Cardiac fibroblast (primary cell): ENCODE data around the gene CSNK1D.
"Not testable (repeated sequence)": the region's sequence is repeated elsewhere in the genome, so short reads cannot be mapped to it uniquely, and the experiment has no call there.

ENCODE experiments used
- DNase-seq, 2 donors: peaks; one replicate each; pipeline versions ENCODE4 v3.0.0 to v3.0.0-alpha.2; 2010; ENCODE audit warnings: low read depth in 2 of 2
- H3K4me3 ChIP-seq, 2 donors: replicated peaks in 1 of 2; 1 replicate in 1 of 2; 2 replicates in 1 of 2; pipeline ENCODE4 v1.5.1; 2011; ENCODE audit warnings: low read depth in 2 of 2, low read length in 2 of 2, mild to moderate bottlenecking in 2 of 2, moderate library complexity in 1 of 2
- TF ChIP-seq, protein P1 (sequence below): IDR thresholded peaks from one replicate; pipeline ENCODE4 v1.5.1; 2011; ENCODE audit warnings: low read depth, mild to moderate bottlenecking, low read length, inconsistent platforms

CSNK1D gene

DNA sequence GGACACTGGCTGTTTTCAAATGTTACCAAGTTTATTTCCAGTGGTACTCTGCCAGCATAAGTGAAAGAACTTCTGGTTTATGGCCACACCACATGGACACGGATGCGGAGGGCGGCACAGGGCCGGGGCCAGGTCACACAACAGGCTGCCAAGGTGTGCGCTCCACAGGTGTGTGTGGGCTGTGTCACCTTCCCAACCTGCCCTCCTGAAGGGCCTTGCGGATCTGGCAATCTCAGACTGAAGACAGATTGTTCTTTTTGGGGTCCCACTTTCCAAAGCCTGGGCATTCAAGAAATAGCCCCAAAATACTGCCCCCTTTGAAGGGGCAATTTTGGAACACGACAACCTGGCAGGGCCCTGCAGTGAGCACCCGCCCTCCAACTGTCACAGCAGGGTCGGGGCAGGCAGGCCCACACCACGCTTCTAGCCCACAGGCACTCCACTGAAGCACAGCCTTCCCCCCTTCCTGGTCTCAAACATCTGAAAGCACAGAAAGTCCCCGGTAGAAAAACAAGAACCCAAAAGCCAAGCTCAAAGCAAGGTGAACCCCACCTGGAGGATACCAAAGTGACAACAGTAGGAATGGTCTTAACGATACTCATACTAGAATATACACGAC is 3.5 kb downstream of the CSNK1D start:
- TF ChIP-seq, protein P1, sequence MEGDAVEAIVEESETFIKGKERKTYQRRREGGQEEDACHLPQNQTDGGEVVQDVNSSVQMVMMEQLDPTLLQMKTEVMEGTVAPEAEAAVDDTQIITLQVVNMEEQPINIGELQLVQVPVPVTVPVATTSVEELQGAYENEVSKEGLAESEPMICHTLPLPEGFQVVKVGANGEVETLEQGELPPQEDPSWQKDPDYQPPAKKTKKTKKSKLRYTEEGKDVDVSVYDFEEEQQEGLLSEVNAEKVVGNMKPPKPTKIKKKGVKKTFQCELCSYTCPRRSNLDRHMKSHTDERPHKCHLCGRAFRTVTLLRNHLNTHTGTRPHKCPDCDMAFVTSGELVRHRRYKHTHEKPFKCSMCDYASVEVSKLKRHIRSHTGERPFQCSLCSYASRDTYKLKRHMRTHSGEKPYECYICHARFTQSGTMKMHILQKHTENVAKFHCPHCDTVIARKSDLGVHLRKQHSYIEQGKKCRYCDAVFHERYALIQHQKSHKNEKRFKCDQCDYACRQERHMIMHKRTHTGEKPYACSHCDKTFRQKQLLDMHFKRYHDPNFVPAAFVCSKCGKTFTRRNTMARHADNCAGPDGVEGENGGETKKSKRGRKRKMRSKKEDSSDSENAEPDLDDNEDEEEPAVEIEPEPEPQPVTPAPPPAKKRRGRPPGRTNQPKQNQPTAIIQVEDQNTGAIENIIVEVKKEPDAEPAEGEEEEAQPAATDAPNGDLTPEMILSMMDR: no peak
- H3K4me3 ChIP-seq: no peak overlapping the region
- no peak for DNase-seq

DNA sequence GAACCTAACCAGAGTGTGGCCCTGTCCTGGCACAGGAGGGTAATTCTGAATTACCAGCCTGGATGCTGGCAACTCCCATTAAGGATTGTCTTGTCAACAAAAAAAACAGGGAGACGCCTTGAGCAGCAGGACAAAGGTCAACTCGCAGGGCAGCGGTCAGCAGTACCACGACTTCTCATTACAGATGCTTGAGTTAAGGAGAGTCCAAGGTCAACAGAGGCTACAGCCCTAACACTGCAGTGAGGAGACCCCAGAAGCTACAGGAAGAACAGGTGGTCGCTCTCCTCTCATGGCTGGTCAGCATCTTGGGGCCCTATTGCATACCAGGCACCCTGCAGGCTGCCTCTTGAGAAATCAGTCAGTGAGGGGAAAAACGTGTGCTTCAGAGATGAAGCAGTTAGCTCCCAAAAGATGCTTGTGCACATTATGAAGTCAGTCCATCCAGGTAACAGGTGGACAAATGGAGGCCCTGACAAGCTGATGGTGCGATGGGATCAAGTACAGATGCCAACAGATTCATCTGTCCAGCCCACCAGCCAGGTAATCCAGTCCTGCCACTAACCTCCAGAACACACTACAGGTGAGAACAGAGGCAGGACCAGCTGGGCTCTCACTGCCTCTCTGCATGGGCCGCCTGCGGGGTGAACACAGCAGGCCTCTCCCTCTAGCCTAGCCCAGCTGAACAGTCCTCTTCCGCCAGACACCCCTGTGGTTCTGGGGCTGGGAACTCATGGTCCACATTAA is 4.2 kb downstream of the CSNK1D start:
- DNase-seq: no peak
- TF ChIP-seq, protein P1: no peak
- H3K4me3 ChIP-seq: no peak overlapping the region

DNA sequence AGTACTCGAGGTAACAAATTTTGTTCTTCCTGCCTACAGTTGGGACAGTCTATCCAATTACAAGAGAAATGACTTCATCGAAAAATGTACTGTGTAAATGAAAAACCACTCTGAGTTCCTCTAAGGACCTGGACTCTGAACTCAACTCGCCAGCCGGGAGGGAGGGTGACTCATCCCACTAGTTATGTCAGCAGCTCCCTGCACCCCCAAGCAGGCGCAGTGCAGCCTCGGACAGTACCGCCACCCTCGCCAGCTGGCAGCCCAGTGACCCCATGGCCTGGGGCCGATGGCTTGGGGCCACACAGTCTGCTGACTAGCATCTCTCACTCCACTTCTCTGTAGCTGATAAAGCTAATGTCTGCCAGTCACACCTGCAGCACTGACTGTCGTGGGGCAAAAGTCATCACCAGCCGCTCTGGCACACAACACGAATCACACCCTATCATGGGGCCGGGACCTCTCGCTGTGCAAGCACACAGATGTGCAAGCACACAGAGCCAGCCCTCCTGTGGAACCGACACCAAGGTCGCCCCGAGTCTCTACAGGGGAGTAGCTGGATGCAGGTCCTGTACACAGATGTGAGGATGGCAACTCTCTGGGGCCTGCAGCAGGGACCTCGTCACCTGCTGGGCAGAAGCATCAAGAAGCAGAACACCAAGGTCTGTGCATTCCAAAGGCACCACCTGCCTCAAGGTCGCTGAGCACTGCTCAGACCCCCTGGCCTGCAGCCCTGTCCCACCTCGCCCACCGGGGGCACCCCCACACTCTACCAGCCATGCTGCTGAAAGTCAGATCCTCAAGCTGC is 5.7 kb downstream of the CSNK1D start:
- peak; percentile 94 to 98 for DNase-seq
- H3K4me3 ChIP-seq: peak overlapping the region; percentile 17 to 40
- TF ChIP-seq, protein P1: peak; percentile 1

DNA sequence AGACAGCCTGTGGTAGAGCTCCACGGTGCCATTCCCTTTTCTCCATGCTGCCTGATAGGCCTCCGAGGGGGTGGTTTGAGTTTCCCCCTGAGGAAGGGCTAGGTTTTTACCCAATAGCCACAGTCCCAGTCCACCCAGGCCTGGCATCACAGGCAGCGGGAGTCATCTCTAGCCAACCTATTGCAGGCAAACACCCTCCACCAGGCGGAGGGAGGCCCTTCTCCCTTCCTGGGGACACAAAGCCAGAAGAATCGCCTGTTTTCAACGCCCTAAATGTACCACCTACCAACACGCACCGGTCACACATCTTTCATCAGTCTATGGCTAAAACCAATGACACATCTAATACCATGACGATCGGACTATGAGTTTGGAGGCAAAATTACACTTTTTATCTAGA is 7.4 kb downstream of the CSNK1D start:
- TF ChIP-seq, protein P1: no peak
- DNase-seq: no peak

DNA sequence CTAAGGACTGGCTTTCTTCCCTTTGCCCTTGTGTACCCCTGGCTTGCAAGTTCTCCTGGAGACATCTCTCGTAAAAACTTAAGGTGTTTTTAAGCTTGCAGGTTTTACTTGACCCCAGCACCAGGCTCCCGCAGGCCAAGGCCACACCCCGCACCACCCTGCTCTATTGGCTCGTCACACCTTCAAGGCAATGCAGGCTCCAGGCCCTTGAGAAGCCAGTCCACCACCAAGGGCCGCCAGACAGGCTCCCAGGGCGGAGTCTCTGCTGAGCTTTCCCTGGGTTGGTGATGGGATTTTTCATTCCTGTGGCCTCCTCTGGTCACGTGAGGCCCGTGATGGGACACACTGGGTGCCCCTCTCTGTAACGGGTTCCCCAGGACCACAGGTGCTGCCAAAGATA is 9.9 kb downstream of the CSNK1D start:
- no peak for DNase-seq
- TF ChIP-seq, protein P1: no peak
- no peak overlapping the region for H3K4me3 ChIP-seq

More for the DNA sequence above, 7.4 kb downstream of the CSNK1D start:
- no peak overlapping the region for H3K4me3 ChIP-seq

DNA sequence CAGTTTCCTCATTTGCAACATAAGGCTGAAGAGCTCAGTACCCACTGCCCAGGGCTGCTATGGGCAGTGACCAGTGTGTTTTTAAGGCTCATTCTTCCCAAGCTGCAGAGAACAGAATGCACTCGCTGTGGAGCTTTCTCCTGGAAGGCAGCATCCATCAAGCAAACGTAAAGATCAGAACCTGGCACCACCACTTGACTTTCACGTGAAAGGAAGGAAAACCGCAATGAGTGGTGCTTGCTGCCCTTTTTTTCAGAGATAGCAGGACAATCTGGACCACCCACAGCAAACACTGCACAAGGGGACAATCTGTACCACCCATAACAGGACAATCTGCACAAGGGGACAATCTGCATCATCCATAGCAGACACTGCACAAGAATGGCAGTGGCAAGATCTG is 11.2 kb downstream of the CSNK1D start:
- DNase-seq: no peak

DNA sequence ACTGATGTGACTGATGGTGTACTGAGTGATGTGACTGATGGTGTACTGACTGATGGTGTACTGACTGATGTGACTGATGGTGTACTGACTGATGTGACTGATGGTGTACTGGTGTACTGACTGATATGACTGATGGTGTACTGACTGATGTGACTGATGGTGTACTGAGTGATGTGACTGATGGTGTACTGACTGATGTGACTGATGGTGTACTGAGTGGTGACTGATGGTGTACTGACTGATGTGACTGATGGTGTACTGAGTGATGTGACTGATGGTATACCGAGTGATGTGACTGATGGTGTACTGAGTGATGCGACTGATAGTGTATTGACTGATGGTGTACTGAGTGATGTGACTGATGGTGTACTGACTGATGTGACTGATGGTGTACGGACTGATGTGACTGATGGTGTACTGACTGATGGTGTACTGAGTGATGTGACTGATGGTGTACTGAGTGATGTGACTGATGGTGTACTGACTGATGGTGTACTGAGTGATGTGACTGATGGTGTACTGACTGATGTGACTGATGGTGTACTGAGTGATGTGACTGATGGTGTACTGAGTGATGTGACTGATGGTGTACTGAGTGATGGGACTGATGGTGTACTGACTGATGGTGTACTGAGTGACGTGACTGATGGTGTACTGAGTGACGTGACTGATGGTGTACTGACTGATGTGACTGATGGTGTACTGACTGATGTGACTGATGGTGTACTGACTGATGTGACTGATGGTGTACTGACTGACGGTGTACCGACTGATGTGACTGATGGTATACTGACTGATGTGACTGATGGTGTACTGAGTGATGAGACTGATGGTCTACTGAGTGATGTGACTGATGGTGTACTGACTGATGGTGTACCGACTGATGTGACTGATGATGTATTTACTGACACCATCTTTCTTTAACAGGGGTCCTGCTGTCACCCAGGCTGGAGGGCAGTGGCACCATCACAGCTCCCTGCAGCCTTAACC is 13.2 kb downstream of the CSNK1D start:
- not testable (repeated sequence) for DNase-seq

More for the DNA sequence above, 11.2 kb downstream of the CSNK1D start:
- no peak overlapping the region for H3K4me3 ChIP-seq
- TF ChIP-seq, protein P1: no peak

More for the DNA sequence above, 13.2 kb downstream of the CSNK1D start:
- H3K4me3 ChIP-seq: not testable (repeated sequence)
